ENCODE measurements around the gene SLC45A3.

The SLC45A3 gene

DNA sequence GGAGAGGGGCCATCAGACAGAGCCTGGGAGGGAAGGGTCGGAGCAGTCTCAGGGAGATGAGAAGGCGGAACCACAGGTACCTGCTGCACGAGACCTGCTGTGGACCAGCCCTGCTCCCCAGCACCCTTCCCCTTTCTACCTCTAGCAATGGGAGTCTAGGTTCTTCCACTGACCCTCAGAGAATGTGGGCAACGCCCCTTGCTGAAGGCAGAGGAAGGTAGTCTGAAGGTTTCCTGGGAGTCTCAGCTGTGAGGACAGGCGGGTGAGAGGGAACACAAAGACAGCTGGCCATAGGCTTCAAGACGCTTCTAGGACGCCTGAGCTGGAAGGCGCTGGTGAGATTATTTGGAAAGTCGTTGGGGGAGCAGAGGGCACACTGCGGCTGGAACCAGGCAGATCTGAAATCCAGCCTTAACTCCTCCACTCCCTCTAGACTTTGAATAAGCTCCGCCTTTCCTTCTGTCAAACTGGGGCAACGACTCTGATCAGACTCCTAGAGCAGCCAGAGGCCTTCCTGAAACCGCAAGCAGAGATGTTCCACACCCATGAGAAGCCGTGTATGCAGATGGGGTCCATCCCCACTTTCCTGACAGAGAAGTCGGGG, 18.1 kb downstream of the SLC45A3 start:
- Histone ChIP-seq H3K27me3 (replicated peaks; ENCODE audit: control insufficient read depth, insufficient read depth, low read length, poor library complexity, severe bottlenecking) (no peaks in the 10 kb centered on the region), H3K4me1 (ENCODE audit: control insufficient read depth, insufficient read depth, low read length, poor library complexity, severe bottlenecking) (no peaks in the 10 kb centered on the region), H3K9me3 (ENCODE audit: control insufficient read depth, low read length) (no peaks in the 10 kb centered on the region), H3K36me3 (ENCODE audit: control insufficient read depth, insufficient read depth, low read length) (no peaks in the 10 kb centered on the region), H3K4me3 (ENCODE audit: insufficient read depth, low read depth, low read length, poor library complexity, severe bottlenecking) (no peak overlapping the region), H3K27ac (ENCODE audit: insufficient read depth, low read length, poor library complexity, severe bottlenecking) (no peak overlapping the region)
- DNase-seq = no peak

DNA sequence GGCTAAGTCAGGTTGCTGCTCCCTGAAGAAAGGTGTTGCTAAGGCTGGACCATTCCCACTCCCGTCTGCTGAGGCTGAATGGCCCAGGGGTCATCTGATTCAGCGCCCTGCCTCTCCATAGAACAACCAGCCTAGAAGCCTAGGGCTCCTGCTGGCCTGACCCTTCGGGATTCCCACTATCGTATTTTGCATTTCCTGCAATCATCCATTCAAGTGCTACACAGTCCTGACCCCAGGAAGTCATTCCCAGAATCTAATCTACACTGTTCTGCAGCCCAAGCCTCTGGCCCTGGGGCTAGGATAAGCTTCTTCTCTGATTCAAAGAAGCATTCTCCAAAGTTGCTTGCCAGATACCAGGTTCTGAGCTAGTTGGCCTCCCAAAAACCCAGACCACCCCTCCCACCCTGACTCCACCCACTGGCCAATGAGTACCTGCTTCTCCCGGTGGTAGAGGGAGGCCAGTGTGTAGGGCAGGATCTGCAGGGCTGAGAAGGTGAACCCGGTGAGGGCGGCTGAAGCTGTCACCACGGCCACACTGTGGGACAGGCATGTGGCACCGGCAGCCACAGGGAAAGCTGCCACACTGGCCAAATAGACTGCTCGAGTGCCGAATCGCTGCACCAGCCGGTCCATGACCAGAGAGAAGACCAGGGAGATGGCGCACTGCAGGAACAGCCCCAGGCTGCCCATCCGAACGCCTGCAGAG, 18.7 kb downstream of the SLC45A3 start:
- no peaks in the 10 kb centered on the region for H3K36me3 ChIP-seq (ENCODE audit: control insufficient read depth, insufficient read depth, low read length)
- H3K9me3 ChIP-seq (ENCODE audit: control insufficient read depth, low read length) = no peaks in the 10 kb centered on the region
- no peak overlapping the region for H3K4me3 ChIP-seq (ENCODE audit: insufficient read depth, low read depth, low read length, poor library complexity, severe bottlenecking)
- no peak overlapping the region for H3K27ac ChIP-seq (ENCODE audit: insufficient read depth, low read length, poor library complexity, severe bottlenecking)
- H3K4me1 ChIP-seq (ENCODE audit: control insufficient read depth, insufficient read depth, low read length, poor library complexity, severe bottlenecking) = no peaks in the 10 kb centered on the region
- H3K27me3 ChIP-seq (replicated peaks; ENCODE audit: control insufficient read depth, insufficient read depth, low read length, poor library complexity, severe bottlenecking) = no peaks in the 10 kb centered on the region
- no peak for DNase-seq

GRCh38 chr1:205660361-205660760, 19.9 kb downstream of the SLC45A3 start:
- no peaks in the 10 kb centered on the region for H3K9me3 ChIP-seq (ENCODE audit: control insufficient read depth, low read length)
- no peaks in the 10 kb centered on the region for H3K4me1 ChIP-seq (ENCODE audit: control insufficient read depth, insufficient read depth, low read length, poor library complexity, severe bottlenecking)
- no peaks in the 10 kb centered on the region for H3K27me3 ChIP-seq (replicated peaks; ENCODE audit: control insufficient read depth, insufficient read depth, low read length, poor library complexity, severe bottlenecking)
- DNase-seq = no peak
- no peak overlapping the region for H3K4me3 ChIP-seq (ENCODE audit: insufficient read depth, low read depth, low read length, poor library complexity, severe bottlenecking)
- no peaks in the 10 kb centered on the region for H3K36me3 ChIP-seq (ENCODE audit: control insufficient read depth, insufficient read depth, low read length)
- H3K27ac ChIP-seq (ENCODE audit: insufficient read depth, low read length, poor library complexity, severe bottlenecking) = no peak overlapping the region

- Histone ChIP-seq H3K9me3 (ENCODE audit: control insufficient read depth, low read length) (no peaks in the 10 kb centered on the region), H3K27ac (ENCODE audit: insufficient read depth, low read length, poor library complexity, severe bottlenecking) (no peak overlapping the region), H3K36me3 (ENCODE audit: control insufficient read depth, insufficient read depth, low read length) (no peaks in the 10 kb centered on the region), H3K4me3 (ENCODE audit: insufficient read depth, low read depth, low read length, poor library complexity, severe bottlenecking) (no peak overlapping the region), H3K4me1 (ENCODE audit: control insufficient read depth, insufficient read depth, low read length, poor library complexity, severe bottlenecking) (no peaks in the 10 kb centered on the region), H3K27me3 (replicated peaks; ENCODE audit: control insufficient read depth, insufficient read depth, low read length, poor library complexity, severe bottlenecking) (no peaks in the 10 kb centered on the region)
- DNase-seq = peak; percentile 27 to 41 (median 39)
These were observed 21.2 kb downstream of the SLC45A3 start for GRCh38 chr1:205658943-205659581.

DNA sequence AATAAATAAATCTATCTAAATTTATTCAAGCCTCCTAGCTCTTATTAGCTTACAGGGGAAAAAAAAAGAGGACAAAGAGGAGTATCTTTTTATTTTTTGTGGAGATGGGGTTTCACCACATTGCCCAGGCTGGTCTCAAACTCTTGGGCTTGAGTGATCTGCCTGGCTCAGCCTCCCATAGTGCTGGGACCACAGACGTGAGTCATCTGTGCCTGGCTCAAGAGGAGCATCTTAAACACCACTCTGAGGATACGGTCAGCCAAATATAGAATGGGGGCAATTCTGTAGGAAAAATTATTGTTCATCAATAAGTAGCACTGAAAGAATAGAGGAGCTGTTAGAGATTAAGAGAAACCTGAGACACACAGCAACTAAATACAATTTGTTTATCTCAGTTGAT, 24.1 kb downstream of the SLC45A3 start:
- no peak for DNase-seq
- Histone ChIP-seq H3K9me3 (ENCODE audit: control insufficient read depth, low read length) (no peaks in the 10 kb centered on the region), H3K4me1 (ENCODE audit: control insufficient read depth, insufficient read depth, low read length, poor library complexity, severe bottlenecking) (no peaks in the 10 kb centered on the region), H3K4me3 (ENCODE audit: insufficient read depth, low read depth, low read length, poor library complexity, severe bottlenecking) (no peak overlapping the region), H3K27ac (ENCODE audit: insufficient read depth, low read length, poor library complexity, severe bottlenecking) (no peak overlapping the region), H3K36me3 (ENCODE audit: control insufficient read depth, insufficient read depth, low read length) (no peaks in the 10 kb centered on the region), H3K27me3 (replicated peaks; ENCODE audit: control insufficient read depth, insufficient read depth, low read length, poor library complexity, severe bottlenecking) (no peaks in the 10 kb centered on the region)

DNA sequence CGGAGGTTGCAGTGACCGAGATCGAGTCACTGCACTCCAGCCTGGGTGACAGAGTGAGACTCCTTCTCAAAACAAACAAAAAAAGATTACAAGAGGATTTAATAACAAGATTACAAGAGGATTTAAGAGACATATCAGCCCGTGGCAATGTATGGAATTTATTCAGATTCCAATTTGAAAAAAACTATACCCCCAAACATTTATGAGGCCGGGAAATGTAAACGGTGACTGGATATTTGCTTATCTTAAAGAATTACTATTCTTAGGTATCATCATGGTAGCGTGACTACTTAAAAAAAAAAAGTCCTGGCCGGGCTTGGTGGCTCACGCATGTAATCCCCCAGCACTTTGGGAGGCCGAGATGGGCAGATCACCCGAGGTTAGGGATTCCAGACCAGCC, 27.3 kb downstream of the SLC45A3 start:
- Histone ChIP-seq H3K9me3 (ENCODE audit: control insufficient read depth, low read length) (no peaks in the 10 kb centered on the region), H3K4me1 (ENCODE audit: control insufficient read depth, insufficient read depth, low read length, poor library complexity, severe bottlenecking) (no peaks in the 10 kb centered on the region), H3K36me3 (ENCODE audit: control insufficient read depth, insufficient read depth, low read length) (no peaks in the 10 kb centered on the region), H3K27me3 (replicated peaks; ENCODE audit: control insufficient read depth, insufficient read depth, low read length, poor library complexity, severe bottlenecking) (no peaks in the 10 kb centered on the region), H3K27ac (ENCODE audit: insufficient read depth, low read length, poor library complexity, severe bottlenecking) (no peak overlapping the region), H3K4me3 (ENCODE audit: insufficient read depth, low read depth, low read length, poor library complexity, severe bottlenecking) (no peak overlapping the region)
- no peak for DNase-seq

DNA sequence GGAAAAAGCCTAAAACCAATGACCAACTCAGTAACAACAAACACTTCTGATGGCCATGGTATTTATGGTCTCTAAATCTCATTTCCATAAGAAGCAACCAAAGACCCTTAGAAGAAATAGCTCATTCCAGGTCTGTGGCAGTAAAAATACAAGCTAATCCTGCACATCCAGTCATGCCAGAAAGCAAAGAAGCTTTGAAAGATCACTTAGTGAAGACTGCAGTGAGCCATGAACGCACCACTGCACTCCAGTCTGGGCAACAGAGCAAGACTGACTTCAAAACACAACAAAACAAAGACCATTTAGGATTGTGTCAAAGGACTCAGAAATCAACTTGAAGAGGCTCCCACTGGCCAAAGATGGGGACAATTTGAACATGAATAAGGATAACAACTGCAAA, 30.1 kb downstream of the SLC45A3 start:
- no peak overlapping the region for H3K4me3 ChIP-seq (ENCODE audit: insufficient read depth, low read depth, low read length, poor library complexity, severe bottlenecking)
- DNase-seq = no peak

GRCh38 chr1:205645519-205645918, 34.8 kb downstream of the SLC45A3 start:
- Histone ChIP-seq H3K27me3 (replicated peaks; ENCODE audit: control insufficient read depth, insufficient read depth, low read length, poor library complexity, severe bottlenecking) (no peaks in the 10 kb centered on the region), H3K36me3 (ENCODE audit: control insufficient read depth, insufficient read depth, low read length) (no peaks in the 10 kb centered on the region), H3K4me1 (ENCODE audit: control insufficient read depth, insufficient read depth, low read length, poor library complexity, severe bottlenecking) (no peaks in the 10 kb centered on the region), H3K27ac (ENCODE audit: insufficient read depth, low read length, poor library complexity, severe bottlenecking) (no peak overlapping the region), H3K9me3 (ENCODE audit: control insufficient read depth, low read length) (no peaks in the 10 kb centered on the region), H3K4me3 (ENCODE audit: insufficient read depth, low read depth, low read length, poor library complexity, severe bottlenecking) (no peak overlapping the region)
- DNase-seq = no peak

More for the DNA sequence above, 30.1 kb downstream of the SLC45A3 start:
- H3K9me3 ChIP-seq (ENCODE audit: control insufficient read depth, low read length) = no peaks in the 10 kb centered on the region
- H3K27me3 ChIP-seq (replicated peaks; ENCODE audit: control insufficient read depth, insufficient read depth, low read length, poor library complexity, severe bottlenecking) = no peaks in the 10 kb centered on the region
- H3K4me1 ChIP-seq (ENCODE audit: control insufficient read depth, insufficient read depth, low read length, poor library complexity, severe bottlenecking) = no peaks in the 10 kb centered on the region
- no peaks in the 10 kb centered on the region for H3K36me3 ChIP-seq (ENCODE audit: control insufficient read depth, insufficient read depth, low read length)
- no peak overlapping the region for H3K27ac ChIP-seq (ENCODE audit: insufficient read depth, low read length, poor library complexity, severe bottlenecking)

DNA sequence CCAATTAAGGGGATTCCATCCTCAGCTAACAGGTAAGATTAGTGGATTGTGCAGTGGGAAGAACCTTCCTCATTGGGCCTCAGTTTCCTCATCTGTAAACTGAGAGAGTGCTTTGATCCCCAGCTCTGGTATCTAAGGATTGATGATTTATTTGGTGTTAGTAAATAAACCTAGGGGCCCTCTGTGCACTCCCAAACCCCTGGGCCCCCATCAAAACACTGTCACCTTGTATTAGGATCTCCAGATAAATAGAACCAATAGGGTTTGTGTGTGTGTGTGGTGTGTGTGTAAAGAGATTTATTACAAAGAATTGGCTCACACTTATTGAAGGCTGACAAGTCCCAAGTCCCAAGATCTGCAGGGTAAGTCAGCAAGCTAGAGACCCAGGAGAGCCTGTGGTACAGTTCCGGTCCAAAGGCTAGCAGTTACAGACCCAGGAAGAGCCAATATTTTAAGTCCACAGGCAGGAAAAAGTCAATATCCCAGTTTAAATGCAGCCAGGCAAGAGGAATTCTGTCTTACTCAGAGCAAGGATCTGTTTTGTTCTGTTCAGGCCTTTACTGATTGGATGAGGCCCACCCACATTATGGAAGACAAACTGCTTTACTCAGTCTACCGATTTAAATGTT, 37.5 kb downstream of the SLC45A3 start:
- no peaks in the 10 kb centered on the region for H3K4me1 ChIP-seq (ENCODE audit: control insufficient read depth, insufficient read depth, low read length, poor library complexity, severe bottlenecking)
- H3K27me3 ChIP-seq (replicated peaks; ENCODE audit: control insufficient read depth, insufficient read depth, low read length, poor library complexity, severe bottlenecking) = no peaks in the 10 kb centered on the region
- no peak for DNase-seq
- no peaks in the 10 kb centered on the region for H3K9me3 ChIP-seq (ENCODE audit: control insufficient read depth, low read length)
- H3K27ac ChIP-seq (ENCODE audit: insufficient read depth, low read length, poor library complexity, severe bottlenecking) = no peak overlapping the region
- no peaks in the 10 kb centered on the region for H3K36me3 ChIP-seq (ENCODE audit: control insufficient read depth, insufficient read depth, low read length)
- no peak overlapping the region for H3K4me3 ChIP-seq (ENCODE audit: insufficient read depth, low read depth, low read length, poor library complexity, severe bottlenecking)

DNA sequence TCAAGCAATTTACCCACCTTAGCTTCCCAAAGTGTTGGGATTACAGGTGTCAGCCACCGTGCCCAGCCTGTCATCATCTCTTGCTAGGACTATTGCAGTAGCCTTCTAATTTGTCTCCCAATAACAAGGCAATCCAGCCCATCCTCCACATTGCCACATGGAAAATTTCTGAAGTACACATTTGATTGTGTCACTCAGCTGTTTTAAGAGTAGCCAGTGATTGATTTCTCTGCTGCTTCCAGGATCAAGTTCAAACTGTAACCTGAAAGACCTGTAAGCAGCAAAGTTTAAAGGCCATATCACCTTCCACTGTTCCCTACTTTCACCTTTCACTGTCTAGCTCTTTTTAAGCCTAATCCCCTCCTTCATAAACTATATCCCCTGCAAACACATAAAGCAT, 40.7 kb downstream of the SLC45A3 start:
- no peak overlapping the region for H3K4me3 ChIP-seq (ENCODE audit: insufficient read depth, low read depth, low read length, poor library complexity, severe bottlenecking)

More for the DNA sequence above, 40.7 kb downstream of the SLC45A3 start:
- no peaks in the 10 kb centered on the region for H3K4me1 ChIP-seq (ENCODE audit: control insufficient read depth, insufficient read depth, low read length, poor library complexity, severe bottlenecking)
- no peaks in the 10 kb centered on the region for H3K27me3 ChIP-seq (replicated peaks; ENCODE audit: control insufficient read depth, insufficient read depth, low read length, poor library complexity, severe bottlenecking)
- H3K36me3 ChIP-seq (ENCODE audit: control insufficient read depth, insufficient read depth, low read length) = no peaks in the 10 kb centered on the region
- no peak for DNase-seq
- H3K27ac ChIP-seq (ENCODE audit: insufficient read depth, low read length, poor library complexity, severe bottlenecking) = no peak overlapping the region
- no peaks in the 10 kb centered on the region for H3K9me3 ChIP-seq (ENCODE audit: control insufficient read depth, low read length)
